Right lobe of liver (tissue), 4 donors: Measurements from ENCODE around the gene HSD3B1.

Experiments used
- CTCF ChIP-seq, 4 donors: fragments of 200-600 bp in 3 of 4; fragments of 450-650 bp in 1 of 4; IDR thresholded peaks; one replicate each; pipeline versions ENCODE4 v1.5.1 to v1.8.0; 2016 to 2022; ENCODE audit warnings: antibody characterized with exemption in 4 of 4, mild to moderate bottlenecking in 2 of 4
- POLR2A ChIP-seq: fragments of 450-650 bp; IDR thresholded peaks from one replicate; pipeline ENCODE4 v1.6.1; 2017; ENCODE audit warnings: antibody characterized with exemption, mild to moderate bottlenecking
- donor health status: DM: no; HTN: no; CAD: no.
- donor health status: DM: no; HTN: no; CAD: no.
- donor health status: DM: no; HTN: yes; CAD: no.

GRCh38 chr1:119515221-119515620 is 8.2 kb downstream of the HSD3B1 start:
- TF ChIP-seq CTCF (IDR thresholded peaks at IDR 0.05) (no peak), POLR2A (no peak)
